Smooth muscle cell (in vitro differentiated cells): ENCODE data around the gene CNOT11. TPM values are rescaled to one million over a fixed set of nuclear protein-coding genes. Genes with fewer than 3 reads are reported as not detected.

Experiments
- DNase-seq: peaks from one replicate; lab custom pipeline; 2025; ENCODE audit not compliant: unreplicated experiment; lab: John Stamatoyannopoulos, UW
- H2AFZ ChIP-seq: fragments of 200-600 bp; sonication (generic); 2 replicates; pipeline ENCODE4 v1.6.0; 2016; ENCODE audit warnings: antibody characterized with exemption, low read depth, mild to moderate bottlenecking
- H3F3A ChIP-seq: fragments of 200-600 bp; sonication (generic); 2 replicates; pipeline ENCODE4 v1.6.0; 2017; ENCODE audit warnings: antibody characterized with exemption, low read depth
- H3K27ac ChIP-seq: fragments of 200-600 bp; sonication (generic); 2 replicates; pipeline ENCODE4 v1.5.1; 2016; ENCODE audit warnings: low read depth, mild to moderate bottlenecking
- H3K27me3 ChIP-seq: fragments of 200-600 bp; sonication (generic); 2 replicates; pipeline ENCODE4 v1.6.1; 2016; ENCODE audit warnings: low read depth, mild to moderate bottlenecking
- H3K36me3 ChIP-seq: fragments of 200-600 bp; sonication (generic); 2 replicates; pipeline ENCODE4 v1.5.1; 2016; ENCODE audit warnings: low read depth
- H3K4me1 ChIP-seq: fragments of 200-600 bp; sonication (generic); 2 replicates; pipeline ENCODE4 v1.5.1; 2016; ENCODE audit warnings: low read depth
- H3K4me2 ChIP-seq: fragments of 200-600 bp; sonication (generic); 2 replicates; pipeline ENCODE4 v1.6.0; 2016; ENCODE audit warnings: mild to moderate bottlenecking
- H3K4me3 ChIP-seq: fragments of 200-600 bp; sonication (generic); 2 replicates; pipeline ENCODE4 v1.5.1; 2016; ENCODE audit warnings: mild to moderate bottlenecking
- H3K79me2 ChIP-seq: fragments of 200-600 bp; sonication (generic); 2 replicates; pipeline ENCODE4 v1.6.0; 2016; ENCODE audit warnings: low read depth, mild to moderate bottlenecking
- H3K9ac ChIP-seq: fragments of 200-600 bp; sonication (generic); 2 replicates; pipeline ENCODE4 v1.6.0; 2016; ENCODE audit warnings: low read depth
- H3K9me3 ChIP-seq: fragments of 200-600 bp; sonication (generic); replicated peaks from 2 replicates; pipeline ENCODE4 v1.5.1; 2016; ENCODE audit warnings: low read depth
- H4K20me1 ChIP-seq: fragments of 200-600 bp; sonication (generic); 2 replicates; pipeline ENCODE4 v1.6.0; 2016; ENCODE audit warnings: low read depth
- CTCF ChIP-seq: fragments of 200-600 bp; sonication (generic); IDR thresholded peaks from 2 replicates; pipeline ENCODE4 v1.5.1; 2017; ENCODE audit warnings: borderline replicate concordance, mild to moderate bottlenecking, antibody characterized with exemption; ENCODE audit not compliant: insufficient read depth, poor library complexity, severe bottlenecking
- WGBS: methylation state at CpG from one replicate; pipeline ENCODE4 v1.1.7; 2016; ENCODE audit warnings: low lambda C conversion rate; 5-methylcytosine and 5-hydroxymethylcytosine counted together
- polyA plus RNA-seq: library from polyadenylated mRNA; unstranded; fragments of >200 nt; fragmentation: Nextera tagmentation; extraction: Ambion mirVana; gene quantifications from 2 replicates; pipeline ENCODE4 v1.2.1, GENCODE V29; 2016
- total RNA-seq: library from RNA; depleted of rRNA; stranded (reverse); fragments of >200 nt; gene quantifications from 2 replicates; pipeline ENCODE4 v1.2.3, GENCODE V29; 2014

The CNOT11 gene
- total RNA-seq = 53.8 and 65.2 TPM in 2 replicates
- 50.0 and 54.6 TPM in 2 replicates for polyA plus RNA-seq

- Histone ChIP-seq H4K20me1 (peaks cover 18% of the 10 kb centered on the region), H3K9ac (peak within 1 kb of the TSS; percentile 99), H3K27me3 (no peaks in the 10 kb centered on the region), H3K4me2 (peak within 1 kb of the TSS; percentile 98), H3K27ac (peak within 1 kb of the TSS; percentile 92), H3K4me3 (peak within 1 kb of the TSS; percentile 100), H2AFZ (peak within 1 kb of the TSS; percentile 73), H3K4me1 (peaks cover 17% of the 10 kb centered on the region), H3K9me3 (no peaks in the 10 kb centered on the region), H3K36me3 (no peaks in the 10 kb centered on the region), H3F3A (no peaks in the 10 kb centered on the region), H3K79me2 (peaks cover 35% of the 10 kb centered on the region)
- no peak for TF ChIP-seq CTCF
- peak; percentile 97 for DNase-seq
- 1% methylated on average over 52 of the region's 63 CpGs for WGBS
Measured at GRCh38 chr2:101252408-101253012, at the start of gene CNOT11. TSS of gene CNOT11 (plus strand) at chr2:101252886. CDS start at chr2:101252965, 79 bp downstream.

GRCh38 chr2:101204400-101205115, 48.1 kb upstream of the CNOT11 start:
- Histone ChIP-seq H3K4me2 (no peak overlapping the region), H3K4me3 (no peak overlapping the region), H3K9me3 (no peaks in the 10 kb centered on the region), H3K79me2 (no peaks in the 10 kb centered on the region), H3K27ac (no peak overlapping the region), H3K9ac (no peak overlapping the region), H3K4me1 (no peaks in the 10 kb centered on the region), H3K27me3 (no peaks in the 10 kb centered on the region), H2AFZ (no peak overlapping the region), H3F3A (no peaks in the 10 kb centered on the region), H3K36me3 (no peaks in the 10 kb centered on the region), H4K20me1 (no peaks in the 10 kb centered on the region)
- DNase-seq = no peak
- no peak for TF ChIP-seq CTCF
- WGBS = 94% methylated on average over 4 of the region's 4 CpGs

- Histone ChIP-seq H3K9me3 (no peaks in the 10 kb centered on the region), H3K4me1 (no peaks in the 10 kb centered on the region), H3K4me2 (peak overlapping the region; percentile 86), H4K20me1 (no peaks in the 10 kb centered on the region), H3K9ac (no peak overlapping the region), H2AFZ (peak overlapping the region; percentile 98), H3K36me3 (no peaks in the 10 kb centered on the region), H3K79me2 (no peaks in the 10 kb centered on the region), H3K27me3 (no peaks in the 10 kb centered on the region), H3F3A (no peaks in the 10 kb centered on the region), H3K4me3 (peak overlapping the region; percentile 45), H3K27ac (no peak overlapping the region)
- TF ChIP-seq CTCF = peak; percentile 52
- DNase-seq = no peak
- 67% methylated on average over 15 of the region's 15 CpGs for WGBS
Measured at GRCh38 chr2:101205521-101206479, 46.9 kb upstream of the CNOT11 start.
